Neuron (in vitro differentiated cells): ENCODE measurements around the gene PRDM5.

Source experiments
- H2AFZ ChIP-seq: one replicate; pipeline ENCODE4 v1.6.1; 2013; ENCODE audit warnings: low read depth, mild to moderate bottlenecking, inconsistent platforms, low read length, moderate library complexity
- H3K27me3 ChIP-seq: one replicate; pipeline ENCODE4 v1.6.1; 2013; ENCODE audit warnings: low read length; ENCODE audit not compliant: insufficient read depth
- H3K36me3 ChIP-seq: one replicate; pipeline ENCODE4 v1.6.1; 2013; ENCODE audit warnings: low read length; ENCODE audit not compliant: insufficient read depth
- H3K4me1 ChIP-seq: one replicate; pipeline ENCODE4 v1.6.1; 2013; ENCODE audit warnings: low read length; ENCODE audit not compliant: insufficient read depth
- H3K4me3 ChIP-seq: 2 replicates; pipeline ENCODE4 v1.5.1; 2013; ENCODE audit warnings: mild to moderate bottlenecking, low read length, moderate library complexity
- H3K9me3 ChIP-seq: one replicate; pipeline ENCODE4 v1.6.1; 2013; ENCODE audit warnings: low read length

Gene PRDM5

DNA sequence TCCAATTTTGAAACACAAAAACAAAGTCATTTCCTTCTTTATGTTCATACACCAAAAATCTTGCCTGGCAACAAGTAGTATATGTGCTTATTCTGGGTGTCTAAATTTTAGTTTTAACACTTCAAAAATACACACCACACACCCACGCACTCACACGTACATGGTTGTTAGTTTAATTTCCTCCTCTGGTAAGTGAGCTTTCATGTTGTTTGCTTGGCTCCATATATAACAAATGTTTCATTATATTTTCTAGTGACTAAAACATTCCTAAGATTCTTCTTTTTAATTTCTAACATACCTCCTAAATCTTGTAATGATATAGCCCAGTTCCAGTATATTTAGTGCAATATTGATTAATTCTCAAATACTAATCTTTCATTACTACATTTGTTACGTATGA is 80.9 kb downstream of the PRDM5 start:
- Histone ChIP-seq H3K9me3 (no peaks in the 10 kb centered on the region), H3K4me3 (no peak overlapping the region), H2AFZ (no peak overlapping the region), H3K36me3 (no peaks in the 10 kb centered on the region), H3K4me1 (no peaks in the 10 kb centered on the region), H3K27me3 (no peaks in the 10 kb centered on the region)

DNA sequence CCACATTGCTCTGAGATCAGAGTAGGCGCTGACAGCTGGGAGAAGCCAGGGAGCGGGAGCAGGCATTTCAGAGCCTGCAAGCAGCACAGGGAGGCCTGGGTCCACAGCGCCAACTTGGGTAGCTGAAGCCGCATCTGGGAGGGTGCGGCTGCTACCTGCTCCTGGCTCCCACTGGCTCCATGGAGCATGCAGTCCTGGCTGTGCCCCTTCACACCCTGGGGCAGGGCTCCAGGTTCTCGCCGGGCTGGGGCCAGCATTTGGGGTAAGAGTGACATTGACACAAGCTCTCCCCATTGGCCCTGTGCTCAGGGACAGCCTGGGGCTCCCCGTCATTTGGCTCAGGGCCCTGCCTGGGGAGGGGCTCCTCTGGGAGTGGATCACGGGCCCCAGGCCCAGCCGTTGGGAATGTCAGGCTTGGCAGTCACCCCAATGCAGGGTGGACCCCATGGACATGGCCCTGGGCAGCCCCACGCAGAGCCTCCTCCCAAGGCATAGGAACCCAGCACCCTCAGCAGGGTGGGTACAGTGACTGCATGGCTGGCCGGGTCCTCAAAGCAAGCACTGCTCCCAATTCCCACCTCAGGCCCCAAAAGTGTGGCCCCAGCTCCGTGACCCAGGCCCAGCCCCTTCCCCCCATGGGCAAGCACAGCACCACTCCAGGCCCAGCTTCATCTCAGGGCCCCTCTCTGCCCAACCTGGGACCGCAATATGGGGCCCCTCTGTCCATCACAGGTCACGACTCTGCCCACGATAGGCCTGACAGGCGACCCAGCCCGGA is 82.4 kb downstream of the PRDM5 start:
- no peak overlapping the region for H3K4me3 ChIP-seq
- no peaks in the 10 kb centered on the region for H3K9me3 ChIP-seq
- no peaks in the 10 kb centered on the region for H3K36me3 ChIP-seq
- H3K27me3 ChIP-seq: no peaks in the 10 kb centered on the region
- H3K4me1 ChIP-seq: no peaks in the 10 kb centered on the region
- H2AFZ ChIP-seq: no peak overlapping the region

DNA sequence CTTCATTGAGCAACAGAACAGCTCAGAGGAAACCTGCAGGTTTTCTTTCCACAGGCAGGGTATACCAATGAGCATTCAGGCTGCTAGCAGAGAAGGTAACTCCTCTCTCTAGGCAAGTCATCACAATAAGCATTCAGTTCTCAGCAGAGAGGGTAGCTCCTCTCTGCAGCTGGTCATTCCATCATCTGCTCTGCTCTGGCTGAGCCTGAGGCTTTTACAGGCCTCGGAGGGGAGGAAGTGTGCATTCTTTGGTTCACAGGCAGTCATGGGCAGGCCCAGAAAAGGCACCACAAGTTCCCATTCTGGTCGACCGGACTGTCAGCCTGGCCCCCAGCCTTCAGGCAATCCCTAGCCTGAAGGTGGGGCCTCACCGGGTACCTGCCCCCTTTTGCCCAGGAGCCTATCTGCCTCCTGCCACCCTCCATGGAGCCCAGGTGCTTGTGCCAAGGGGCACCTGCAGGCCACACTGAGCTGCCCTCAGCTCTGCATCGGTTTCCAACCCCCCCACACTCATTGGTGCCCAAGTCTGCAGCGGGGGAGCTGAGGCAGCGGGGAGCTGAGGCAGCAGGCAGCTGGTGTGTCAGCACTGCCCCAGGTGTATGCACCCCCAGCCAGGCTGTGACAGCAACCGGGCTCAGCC is 83.1 kb downstream of the PRDM5 start:
- H3K4me1 ChIP-seq: no peaks in the 10 kb centered on the region
- no peak overlapping the region for H2AFZ ChIP-seq
- no peaks in the 10 kb centered on the region for H3K27me3 ChIP-seq
- H3K36me3 ChIP-seq: no peaks in the 10 kb centered on the region
- H3K9me3 ChIP-seq: no peaks in the 10 kb centered on the region
- H3K4me3 ChIP-seq: no peak overlapping the region

DNA sequence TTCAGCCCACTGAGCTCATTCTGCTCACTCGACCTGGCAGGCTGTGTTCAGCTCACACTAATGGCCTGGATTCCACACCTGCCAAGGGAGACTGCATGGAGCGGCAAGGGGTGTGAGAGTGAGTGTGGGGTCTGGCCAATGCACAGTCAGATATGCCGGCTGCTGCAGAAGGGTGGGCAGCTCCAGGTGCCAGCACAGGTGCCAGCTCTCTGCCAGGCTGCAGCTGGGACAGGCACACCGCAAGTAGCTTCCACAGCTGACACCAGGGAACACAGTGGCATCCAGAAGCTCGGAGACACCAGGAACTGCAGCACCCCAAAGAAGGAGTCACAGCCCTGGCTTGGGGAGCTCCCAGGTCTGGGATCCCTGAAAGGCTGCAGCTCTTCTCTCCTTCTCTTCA is 83.7 kb downstream of the PRDM5 start:
- no peaks in the 10 kb centered on the region for H3K27me3 ChIP-seq
- H2AFZ ChIP-seq: no peak overlapping the region
- H3K36me3 ChIP-seq: no peaks in the 10 kb centered on the region
- peaks cover 4% of the 10 kb centered on the region for H3K9me3 ChIP-seq
- no peaks in the 10 kb centered on the region for H3K4me1 ChIP-seq
- no peak overlapping the region for H3K4me3 ChIP-seq

DNA sequence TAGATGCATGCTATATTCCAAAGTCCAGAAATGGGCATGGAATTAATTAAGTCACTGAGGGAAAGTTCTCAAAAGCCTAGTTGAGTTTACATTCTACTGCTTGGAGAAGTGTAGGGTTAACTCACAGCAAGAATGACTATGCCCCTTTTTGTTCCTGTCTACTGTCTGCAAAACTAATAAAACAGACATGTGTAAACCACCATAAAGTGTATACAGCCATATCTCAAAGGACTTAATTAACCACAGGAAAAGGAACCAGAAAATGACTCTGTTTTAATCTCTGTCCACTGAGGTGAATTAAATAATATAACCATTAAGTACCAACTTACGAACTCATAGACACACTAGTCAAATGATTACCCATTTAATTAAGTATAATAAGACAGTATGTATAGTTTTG is 84.9 kb downstream of the PRDM5 start:
- Histone ChIP-seq H2AFZ (no peak overlapping the region), H3K4me1 (no peaks in the 10 kb centered on the region), H3K36me3 (no peaks in the 10 kb centered on the region), H3K9me3 (peaks cover 4% of the 10 kb centered on the region), H3K27me3 (no peaks in the 10 kb centered on the region), H3K4me3 (no peak overlapping the region)

DNA sequence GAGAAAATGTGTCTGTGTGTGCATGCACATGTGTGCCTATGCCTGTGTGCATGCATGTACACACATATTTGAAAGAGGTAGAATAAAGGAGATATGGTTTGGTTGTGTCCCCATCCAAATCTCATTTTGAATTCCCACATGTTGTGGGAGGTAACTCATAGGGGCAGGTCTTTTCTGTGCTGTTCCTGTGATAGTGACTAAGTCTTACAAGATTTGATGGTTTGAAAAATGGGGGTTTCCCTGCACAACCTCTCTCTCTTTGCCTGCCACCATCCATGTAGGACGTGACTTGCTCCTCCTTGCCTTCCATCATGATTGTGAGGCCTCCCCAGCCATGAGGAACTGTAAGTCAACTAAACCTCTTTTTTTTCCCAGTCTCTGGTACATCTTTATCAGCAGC is 87.2 kb downstream of the PRDM5 start:
- Histone ChIP-seq H3K27me3 (no peaks in the 10 kb centered on the region), H3K9me3 (peaks cover 4% of the 10 kb centered on the region), H3K36me3 (no peaks in the 10 kb centered on the region), H3K4me1 (no peaks in the 10 kb centered on the region), H2AFZ (no peak overlapping the region), H3K4me3 (no peak overlapping the region)

DNA sequence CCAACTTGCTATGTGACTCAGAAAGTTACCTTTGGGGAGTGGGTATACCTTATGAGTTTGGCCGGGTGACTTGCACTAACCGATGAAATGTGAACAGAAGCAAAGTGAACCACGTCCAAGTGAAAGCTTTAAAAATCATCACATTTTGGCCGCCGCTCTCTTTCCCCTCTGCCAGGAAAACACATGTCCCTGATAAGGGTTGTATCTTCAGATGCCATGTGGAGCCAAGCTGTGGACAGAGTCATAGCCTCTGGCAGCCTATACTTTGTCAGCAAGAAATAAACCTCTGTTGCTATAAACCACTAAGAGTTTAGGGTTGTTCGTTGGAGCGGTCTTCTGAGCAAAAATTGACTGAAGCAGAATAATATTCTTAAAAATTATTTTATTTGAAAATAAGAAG is 92.3 kb downstream of the PRDM5 start:
- no peak overlapping the region for H3K4me3 ChIP-seq
- H3K27me3 ChIP-seq: no peaks in the 10 kb centered on the region
- peaks cover 4% of the 10 kb centered on the region for H3K9me3 ChIP-seq
- H2AFZ ChIP-seq: no peak overlapping the region
- no peaks in the 10 kb centered on the region for H3K4me1 ChIP-seq
- no peaks in the 10 kb centered on the region for H3K36me3 ChIP-seq

DNA sequence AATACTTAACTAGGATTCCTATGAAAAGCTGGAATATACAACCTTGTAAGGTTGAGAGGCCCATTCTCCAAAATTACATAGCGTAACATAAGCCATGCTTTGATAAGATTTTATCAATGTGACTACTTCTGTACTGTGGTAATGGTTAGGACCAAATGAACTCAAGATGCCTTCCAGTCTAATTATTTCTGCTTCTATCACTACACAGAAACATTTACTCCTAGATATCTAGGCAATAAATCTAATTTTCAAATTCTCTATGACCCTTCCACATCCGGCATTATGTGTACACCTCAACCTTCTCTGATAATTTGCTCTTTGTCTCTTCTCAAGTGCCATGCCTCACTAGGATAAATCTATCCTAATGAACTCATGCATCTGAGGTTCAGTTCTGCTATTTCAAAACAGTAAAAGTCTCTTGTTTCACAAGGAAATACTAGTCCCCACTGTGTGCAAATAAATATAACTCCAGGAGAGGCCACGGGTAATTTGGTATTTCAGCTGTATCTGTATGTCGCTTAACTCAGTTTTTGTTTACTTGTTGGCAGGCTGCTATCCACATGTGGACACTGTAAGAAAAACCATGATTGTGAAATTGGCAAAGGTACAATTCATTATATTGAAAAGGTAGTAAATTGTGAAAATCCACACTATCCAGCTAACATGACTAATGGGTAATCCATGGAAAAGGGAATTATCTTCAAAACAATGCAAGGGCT is 93.3 kb downstream of the PRDM5 start:
- Histone ChIP-seq H3K4me1 (no peaks in the 10 kb centered on the region), H3K4me3 (no peak overlapping the region), H3K9me3 (peaks cover 2% of the 10 kb centered on the region), H3K36me3 (no peaks in the 10 kb centered on the region), H2AFZ (no peak overlapping the region), H3K27me3 (no peaks in the 10 kb centered on the region)

DNA sequence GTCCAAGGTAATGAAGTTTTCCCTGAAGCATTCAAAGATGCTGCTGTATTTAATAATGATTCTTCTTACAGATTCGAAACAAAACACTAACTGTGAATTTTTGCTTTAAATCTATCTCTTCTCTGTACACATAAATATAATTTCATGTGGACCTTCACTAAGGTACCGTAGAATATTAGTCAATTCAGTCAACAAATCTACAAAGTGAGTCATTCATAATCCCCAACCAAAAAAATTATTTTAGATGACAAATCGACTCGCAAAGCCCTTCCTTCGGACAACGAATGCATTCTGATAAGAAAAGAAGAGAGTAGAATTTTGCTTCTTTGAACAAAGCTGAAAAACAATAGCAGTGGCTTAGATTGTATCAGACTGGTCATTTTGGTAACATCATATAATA is 95.7 kb downstream of the PRDM5 start:
- Histone ChIP-seq H3K4me3 (no peak overlapping the region), H3K4me1 (peaks cover 2% of the 10 kb centered on the region), H3K27me3 (no peaks in the 10 kb centered on the region), H3K9me3 (no peaks in the 10 kb centered on the region), H2AFZ (no peak overlapping the region), H3K36me3 (no peaks in the 10 kb centered on the region)

DNA sequence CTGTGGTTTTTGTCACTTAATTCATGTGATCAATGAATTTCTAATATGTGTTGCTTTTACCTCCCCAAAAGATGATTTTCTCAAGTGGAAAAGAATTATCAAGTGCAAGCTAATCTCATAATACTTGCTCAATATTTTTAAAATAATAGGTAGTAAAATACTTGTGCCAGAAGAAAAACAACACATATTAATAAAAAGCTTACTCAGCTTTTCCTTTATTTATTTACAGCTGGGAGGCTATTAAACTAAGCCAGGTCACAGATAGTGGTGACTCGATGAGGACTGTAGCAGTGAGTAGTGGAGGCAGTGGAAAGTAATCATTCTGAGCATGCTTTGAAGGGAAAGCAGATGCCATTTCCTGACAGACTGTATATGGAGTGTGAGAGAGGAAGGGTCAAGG is 96.1 kb downstream of the PRDM5 start:
- H2AFZ ChIP-seq: no peak overlapping the region
- no peaks in the 10 kb centered on the region for H3K36me3 ChIP-seq
- no peaks in the 10 kb centered on the region for H3K27me3 ChIP-seq
- no peaks in the 10 kb centered on the region for H3K9me3 ChIP-seq
- H3K4me1 ChIP-seq: peaks cover 2% of the 10 kb centered on the region
- H3K4me3 ChIP-seq: no peak overlapping the region

DNA sequence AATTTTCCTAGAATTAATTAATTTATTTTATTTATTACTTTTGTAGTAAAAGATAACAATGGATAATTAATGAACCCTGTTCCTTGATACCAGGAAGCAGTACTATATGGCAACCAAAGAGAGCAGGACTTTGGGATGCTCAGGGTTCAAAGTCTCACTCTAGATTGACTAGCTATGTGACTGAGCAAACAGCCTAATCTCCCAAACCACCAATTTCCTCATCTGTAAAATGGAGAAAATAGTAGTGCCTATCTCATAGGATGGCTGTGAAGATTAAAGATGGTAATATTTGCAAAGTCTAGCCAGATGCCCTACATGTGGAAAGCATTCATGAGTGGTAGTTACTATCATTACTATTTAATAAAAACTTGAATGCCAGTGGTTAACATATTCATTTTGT is 97.6 kb downstream of the PRDM5 start:
- no peak overlapping the region for H2AFZ ChIP-seq
- peaks cover 2% of the 10 kb centered on the region for H3K4me1 ChIP-seq
- no peak overlapping the region for H3K4me3 ChIP-seq
- no peaks in the 10 kb centered on the region for H3K36me3 ChIP-seq
- no peaks in the 10 kb centered on the region for H3K27me3 ChIP-seq
- no peaks in the 10 kb centered on the region for H3K9me3 ChIP-seq

DNA sequence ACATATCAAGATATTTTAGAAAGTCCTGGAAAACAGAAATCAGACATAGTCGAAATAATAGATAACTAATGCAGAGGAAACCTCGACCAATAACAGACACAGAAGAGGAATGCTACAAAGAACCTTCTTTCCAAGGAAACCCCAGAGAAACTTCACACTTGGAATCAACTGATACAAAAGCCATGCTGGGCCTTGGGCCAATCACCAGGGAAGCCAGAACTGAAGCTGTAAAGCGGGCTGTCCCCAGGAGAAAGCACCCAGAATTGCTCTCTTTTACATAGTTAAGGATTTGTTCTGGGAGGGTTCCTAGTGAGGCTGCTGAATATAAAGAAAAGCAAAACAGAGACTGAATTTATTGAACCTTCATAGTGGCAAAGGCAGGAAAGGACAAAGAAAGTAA is 100.5 kb downstream of the PRDM5 start:
- Histone ChIP-seq H3K9me3 (no peaks in the 10 kb centered on the region), H2AFZ (no peak overlapping the region), H3K4me1 (peaks cover 2% of the 10 kb centered on the region), H3K36me3 (no peaks in the 10 kb centered on the region), H3K27me3 (no peaks in the 10 kb centered on the region), H3K4me3 (no peak overlapping the region)

DNA sequence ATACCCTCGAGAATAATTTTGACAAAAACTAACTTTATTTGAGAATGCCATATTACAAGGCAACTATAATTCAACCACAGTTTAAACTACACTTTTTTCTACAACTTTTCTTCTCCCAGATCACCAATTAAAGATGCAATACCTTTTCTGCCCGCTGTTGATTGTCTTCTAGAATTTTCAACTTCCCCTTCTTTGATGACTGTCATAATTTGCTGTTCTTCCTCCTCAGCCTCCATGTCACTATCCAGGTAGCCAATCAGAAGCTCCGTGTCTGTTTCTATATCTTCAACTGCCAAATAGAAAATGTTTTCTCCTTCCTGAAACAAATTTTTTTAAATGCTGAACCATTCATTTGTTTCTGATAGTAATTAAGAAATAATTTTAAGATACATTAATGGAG is 101.5 kb downstream of the PRDM5 start:
- no peak overlapping the region for H3K4me3 ChIP-seq
- no peaks in the 10 kb centered on the region for H3K27me3 ChIP-seq
- no peak overlapping the region for H2AFZ ChIP-seq
- H3K36me3 ChIP-seq: no peaks in the 10 kb centered on the region
- H3K4me1 ChIP-seq: peaks cover 2% of the 10 kb centered on the region
- H3K9me3 ChIP-seq: no peaks in the 10 kb centered on the region
